Measurements from ENCODE around the gene INTS3. TPM values are rescaled to one million over a fixed set of nuclear protein-coding genes. Genes with fewer than 3 reads are reported as not detected.

Gene INTS3
- total RNA-seq, 1 experiment from 2014 or later = 39.0 TPM

GRCh38 chr1:153794624-153795329 is 66.9 kb downstream of the INTS3 start:
- Histone ChIP-seq H3K27me3 (replicated peaks; ENCODE audit: control insufficient read depth, insufficient read depth, low read length) (no peaks in the 10 kb centered on the region), H3K4me1 (no peaks in the 10 kb centered on the region), H3K4me3 (ENCODE audit: low read depth, low read length) (no peak overlapping the region), H3K36me3 (ENCODE audit: control insufficient read depth, insufficient read depth, low read length) (no peaks in the 10 kb centered on the region), H3K9me3 (no peaks in the 10 kb centered on the region)
- no TSS peak for BruUV-seq (replicated peaks)
- H3K27ac Mint-ChIP-seq (ENCODE audit: unreplicated experiment) = no peak overlapping the region
- CTCF ChIA-PET = interaction anchor here (0.5 kb wide), 1 partner anchor 32 kb away, joined by 4 read pairs; no protein-coding TSS in a partner anchor
- H3K36me3 Mint-ChIP-seq (ENCODE audit: insufficient read depth, unreplicated experiment) = peaks cover 7% of the 10 kb centered on the region
- H3K4me3 Mint-ChIP-seq (ENCODE audit: unreplicated experiment) = no peak overlapping the region
- POLR2A ChIA-PET = no interaction called here
- TF ChIP-seq, protein P1, sequence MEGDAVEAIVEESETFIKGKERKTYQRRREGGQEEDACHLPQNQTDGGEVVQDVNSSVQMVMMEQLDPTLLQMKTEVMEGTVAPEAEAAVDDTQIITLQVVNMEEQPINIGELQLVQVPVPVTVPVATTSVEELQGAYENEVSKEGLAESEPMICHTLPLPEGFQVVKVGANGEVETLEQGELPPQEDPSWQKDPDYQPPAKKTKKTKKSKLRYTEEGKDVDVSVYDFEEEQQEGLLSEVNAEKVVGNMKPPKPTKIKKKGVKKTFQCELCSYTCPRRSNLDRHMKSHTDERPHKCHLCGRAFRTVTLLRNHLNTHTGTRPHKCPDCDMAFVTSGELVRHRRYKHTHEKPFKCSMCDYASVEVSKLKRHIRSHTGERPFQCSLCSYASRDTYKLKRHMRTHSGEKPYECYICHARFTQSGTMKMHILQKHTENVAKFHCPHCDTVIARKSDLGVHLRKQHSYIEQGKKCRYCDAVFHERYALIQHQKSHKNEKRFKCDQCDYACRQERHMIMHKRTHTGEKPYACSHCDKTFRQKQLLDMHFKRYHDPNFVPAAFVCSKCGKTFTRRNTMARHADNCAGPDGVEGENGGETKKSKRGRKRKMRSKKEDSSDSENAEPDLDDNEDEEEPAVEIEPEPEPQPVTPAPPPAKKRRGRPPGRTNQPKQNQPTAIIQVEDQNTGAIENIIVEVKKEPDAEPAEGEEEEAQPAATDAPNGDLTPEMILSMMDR (IDR thresholded peaks at IDR 0.05; ENCODE audit: insufficient read depth in 1 of 2, low read depth in 1 of 2, low read length in 1 of 2, severe bottlenecking in 1 of 2, unreplicated experiment in 1 of 2) = no peak
- H3K9me3 Mint-ChIP-seq (ENCODE audit: unreplicated experiment) = no peaks in the 10 kb centered on the region
- H3K27me3 Mint-ChIP-seq (ENCODE audit: insufficient read depth, unreplicated experiment) = no peaks in the 10 kb centered on the region
- H3K4me1 Mint-ChIP-seq (ENCODE audit: low read depth, unreplicated experiment) = no peaks in the 10 kb centered on the region
- intact Hi-C loops (cut with micrococcal nuclease; ENCODE audit: unreplicated experiment) = no loop called here
- DNase-seq = no peak

- ChIA-PET CTCF (interaction anchor here (0.5 kb wide), 1 partner anchor 31 kb away, joined by 4 read pairs; no protein-coding TSS in a partner anchor), POLR2A (no interaction called here)
- intact Hi-C loops (cut with micrococcal nuclease; ENCODE audit: unreplicated experiment) = no loop called here
- H3K36me3 Mint-ChIP-seq (ENCODE audit: insufficient read depth, unreplicated experiment) = peaks cover 13% of the 10 kb centered on the region
- TF ChIP-seq, protein P1 (IDR thresholded peaks at IDR 0.05; ENCODE audit: insufficient read depth in 1 of 2, low read depth in 1 of 2, low read length in 1 of 2, severe bottlenecking in 1 of 2, unreplicated experiment in 1 of 2) = no peak
- Histone ChIP-seq H3K27me3 (replicated peaks; ENCODE audit: control insufficient read depth, insufficient read depth, low read length) (no peaks in the 10 kb centered on the region), H3K36me3 (ENCODE audit: control insufficient read depth, insufficient read depth, low read length) (no peaks in the 10 kb centered on the region), H3K4me3 (ENCODE audit: low read depth, low read length) (no peak overlapping the region), H3K4me1 (no peaks in the 10 kb centered on the region), H3K9me3 (no peaks in the 10 kb centered on the region)
- H3K27ac Mint-ChIP-seq (ENCODE audit: unreplicated experiment) = no peak overlapping the region
- no peaks in the 10 kb centered on the region for H3K9me3 Mint-ChIP-seq (ENCODE audit: unreplicated experiment)
- H3K4me1 Mint-ChIP-seq (ENCODE audit: low read depth, unreplicated experiment) = no peaks in the 10 kb centered on the region
- no TSS peak for BruUV-seq (replicated peaks)
- H3K4me3 Mint-ChIP-seq (ENCODE audit: unreplicated experiment) = no peak overlapping the region
- no peak for DNase-seq
- H3K27me3 Mint-ChIP-seq (ENCODE audit: insufficient read depth, unreplicated experiment) = no peaks in the 10 kb centered on the region
Measured at GRCh38 chr1:153795330-153795837, 67.5 kb downstream of the INTS3 start.

DNA sequence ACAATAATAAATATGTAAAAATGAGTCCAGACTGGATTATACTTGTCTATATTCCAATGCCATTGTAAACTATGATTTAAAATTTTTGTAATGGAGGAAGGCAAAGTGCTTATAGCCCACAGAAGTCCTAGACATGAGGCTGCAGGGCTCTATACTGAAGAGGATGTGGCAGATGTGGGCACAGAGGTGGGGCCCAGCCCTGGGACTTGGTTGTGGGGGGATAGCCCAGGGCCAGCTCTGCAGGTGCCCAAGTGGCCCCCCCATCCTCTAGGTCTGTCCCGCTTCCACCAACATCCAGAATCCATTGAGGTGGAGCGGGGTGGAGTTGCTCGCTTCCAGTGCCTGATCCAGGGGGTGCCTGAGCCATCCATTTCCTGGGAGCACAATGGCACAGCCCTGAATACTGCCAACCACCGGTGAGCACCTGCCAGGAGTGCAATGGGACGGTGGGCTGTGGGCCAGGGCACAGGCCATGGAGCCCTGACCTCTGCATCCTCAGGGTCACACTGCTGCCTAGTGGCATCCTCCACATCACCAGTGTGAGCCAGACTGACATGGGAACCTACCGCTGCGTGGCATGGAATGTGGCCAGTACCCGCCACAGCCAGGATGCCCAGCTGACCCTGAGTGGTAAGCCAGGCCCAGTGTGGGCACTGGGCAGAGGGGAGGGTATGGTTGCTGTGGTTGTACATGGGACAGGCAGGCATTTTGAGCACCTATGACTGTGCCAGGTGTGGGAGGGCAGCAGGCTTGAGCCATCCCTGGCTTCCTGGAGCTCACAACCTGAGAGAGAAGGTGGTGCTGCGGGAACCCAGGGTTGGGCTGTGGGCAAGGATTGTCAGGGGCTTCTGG is 68.3 kb downstream of the INTS3 start:
- Histone ChIP-seq H3K27me3 (replicated peaks; ENCODE audit: control insufficient read depth, insufficient read depth, low read length) (no peaks in the 10 kb centered on the region), H3K9me3 (no peaks in the 10 kb centered on the region), H3K36me3 (ENCODE audit: control insufficient read depth, insufficient read depth, low read length) (no peaks in the 10 kb centered on the region), H3K4me1 (no peaks in the 10 kb centered on the region), H3K4me3 (ENCODE audit: low read depth, low read length) (no peak overlapping the region)
- DNase-seq = no peak
- ChIA-PET POLR2A (no interaction called here), CTCF (no interaction called here)
- intact Hi-C loops (cut with micrococcal nuclease; ENCODE audit: unreplicated experiment) = no loop called here
- H3K27me3 Mint-ChIP-seq (ENCODE audit: insufficient read depth, unreplicated experiment) = no peaks in the 10 kb centered on the region
- H3K4me3 Mint-ChIP-seq (ENCODE audit: unreplicated experiment) = no peak overlapping the region
- H3K27ac Mint-ChIP-seq (ENCODE audit: unreplicated experiment) = no peak overlapping the region
- TF ChIP-seq, protein P1 (IDR thresholded peaks at IDR 0.05; ENCODE audit: insufficient read depth in 1 of 2, low read depth in 1 of 2, low read length in 1 of 2, severe bottlenecking in 1 of 2, unreplicated experiment in 1 of 2) = no peak
- no TSS peak for BruUV-seq (replicated peaks)
- no peaks in the 10 kb centered on the region for H3K4me1 Mint-ChIP-seq (ENCODE audit: low read depth, unreplicated experiment)
- peaks cover 21% of the 10 kb centered on the region for H3K36me3 Mint-ChIP-seq (ENCODE audit: insufficient read depth, unreplicated experiment)
- no peaks in the 10 kb centered on the region for H3K9me3 Mint-ChIP-seq (ENCODE audit: unreplicated experiment)
